Mammary epithelial cell (primary cell): Measurements from ENCODE around the gene ZCCHC14.

Experiments used
- CTCF ChIP-seq, 2 donors: IDR thresholded peaks in 1 of 2; conservative IDR thresholded peaks in 1 of 2; 2 replicates each; pipeline ENCODE4 v1.5.1; 2011 to 2012; ENCODE audit warnings: inconsistent platforms in 2 of 2, low read length in 2 of 2, mild to moderate bottlenecking in 2 of 2, control low read depth in 1 of 2, low read depth in 1 of 2; ENCODE audit not compliant: insufficient read depth in 1 of 2; ENCODE audit errors: extremely low read depth in 1 of 2
- EZH2 ChIP-seq: IDR thresholded peaks from 2 replicates; pipeline ENCODE4 v1.6.1; 2012; ENCODE audit warnings: low read length, inconsistent platforms, borderline replicate concordance

GRCh38 chr16:87492721-87493607, at the start of gene ZCCHC14:
- TF ChIP-seq CTCF (conservative IDR thresholded peaks at IDR 0.05 in 1 of 2, IDR thresholded peaks at IDR 0.05 in 1 of 2; ENCODE audit: extremely low read depth in 1 of 2, insufficient read depth in 1 of 2, low read depth in 1 of 2, low read length in 2 of 2) (no peak), EZH2 (no peak)
